Measurements from ENCODE around the gene POLR3K. TPM values are rescaled to one million over a fixed set of nuclear protein-coding genes. Genes with fewer than 3 reads are reported as not detected.

POLR3K gene
- total RNA-seq, 1 experiment from 2014 or later = 22.7 TPM

DNA sequence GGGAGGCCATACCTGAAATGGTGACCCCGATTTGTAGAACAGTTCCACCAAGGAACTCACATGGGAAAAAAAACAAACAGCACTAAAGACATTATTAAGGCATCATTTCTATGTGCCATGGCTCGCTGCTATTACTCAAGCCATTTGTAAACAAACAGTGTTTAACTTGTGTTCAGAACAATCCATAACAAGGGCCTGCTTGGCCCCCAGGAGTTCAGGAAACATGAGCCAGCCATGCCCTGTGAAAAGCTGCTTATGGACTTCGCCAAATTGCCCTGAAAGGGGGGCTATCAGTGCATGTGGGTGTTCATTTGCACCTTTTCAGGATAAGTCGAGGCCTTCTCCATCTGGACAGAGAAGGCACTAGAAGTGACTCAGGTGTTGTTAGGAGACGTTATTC is 8.0 kb downstream of the POLR3K start:
- intact Hi-C loops (cut with micrococcal nuclease) = no loop called here
- Histone ChIP-seq H3K36me3 (ENCODE audit: control insufficient read depth in 1 of 2, insufficient read depth in 2 of 2, low read length in 2 of 2) (peaks cover 0 to 14% of the 10 kb centered on the region in 2 experiments; a peak in 2 of 4 replicates), H3K9me2 (ENCODE audit: insufficient read depth) (no peaks in the 10 kb centered on the region), H3K9ac (ENCODE audit: low read length) (no peak overlapping the region), H3K27ac (ENCODE audit: low read depth, low read length) (no peak overlapping the region), H3K9me3 (ENCODE audit: control insufficient read depth in 1 of 2, insufficient read depth in 1 of 2, low read depth in 1 of 2, low read length in 2 of 2) (no peaks in the 10 kb centered on the region), H3K79me2 (ENCODE audit: insufficient read depth, low read length) (peaks cover 12% of the 10 kb centered on the region; the same call in 1 of the 2 replicates), H3K4me2 (ENCODE audit: low read length) (no peak overlapping the region), H4K20me1 (ENCODE audit: insufficient read depth) (no peaks in the 10 kb centered on the region), H2AFZ (ENCODE audit: low read depth, low read length, poor library complexity, severe bottlenecking) (no peak overlapping the region), H3K27me3 (ENCODE audit: insufficient read depth, low read length) (no peaks in the 10 kb centered on the region), H3K4me1 (ENCODE audit: control insufficient read depth in 1 of 2, insufficient read depth in 2 of 2, low read length in 2 of 2) (no peaks in the 10 kb centered on the region), H3K4me3 (replicated peaks in 1 of 2; ENCODE audit: low read depth in 1 of 2, low read length in 2 of 2) (no peak overlapping the region)
- no TSS peak for BruUV-seq (replicated peaks)
- ATAC-seq = no peak
- ChIA-PET POLR2A (no interaction called here), CTCF (no interaction called here), RAD21 (ENCODE audit: low non-redundant PET in 1 of 2, low total read pairs in 2 of 2, uncharacterized antibody in 2 of 2, unreplicated experiment in 2 of 2) (interaction anchor here in 1 of 2 experiments (1.4 kb wide), 1 partner anchor 8 kb away, joined by 3 read pairs; the partner anchor contains the start of genes POLR3K and SNRNP25)
- TF ChIP-seq, protein P1, sequence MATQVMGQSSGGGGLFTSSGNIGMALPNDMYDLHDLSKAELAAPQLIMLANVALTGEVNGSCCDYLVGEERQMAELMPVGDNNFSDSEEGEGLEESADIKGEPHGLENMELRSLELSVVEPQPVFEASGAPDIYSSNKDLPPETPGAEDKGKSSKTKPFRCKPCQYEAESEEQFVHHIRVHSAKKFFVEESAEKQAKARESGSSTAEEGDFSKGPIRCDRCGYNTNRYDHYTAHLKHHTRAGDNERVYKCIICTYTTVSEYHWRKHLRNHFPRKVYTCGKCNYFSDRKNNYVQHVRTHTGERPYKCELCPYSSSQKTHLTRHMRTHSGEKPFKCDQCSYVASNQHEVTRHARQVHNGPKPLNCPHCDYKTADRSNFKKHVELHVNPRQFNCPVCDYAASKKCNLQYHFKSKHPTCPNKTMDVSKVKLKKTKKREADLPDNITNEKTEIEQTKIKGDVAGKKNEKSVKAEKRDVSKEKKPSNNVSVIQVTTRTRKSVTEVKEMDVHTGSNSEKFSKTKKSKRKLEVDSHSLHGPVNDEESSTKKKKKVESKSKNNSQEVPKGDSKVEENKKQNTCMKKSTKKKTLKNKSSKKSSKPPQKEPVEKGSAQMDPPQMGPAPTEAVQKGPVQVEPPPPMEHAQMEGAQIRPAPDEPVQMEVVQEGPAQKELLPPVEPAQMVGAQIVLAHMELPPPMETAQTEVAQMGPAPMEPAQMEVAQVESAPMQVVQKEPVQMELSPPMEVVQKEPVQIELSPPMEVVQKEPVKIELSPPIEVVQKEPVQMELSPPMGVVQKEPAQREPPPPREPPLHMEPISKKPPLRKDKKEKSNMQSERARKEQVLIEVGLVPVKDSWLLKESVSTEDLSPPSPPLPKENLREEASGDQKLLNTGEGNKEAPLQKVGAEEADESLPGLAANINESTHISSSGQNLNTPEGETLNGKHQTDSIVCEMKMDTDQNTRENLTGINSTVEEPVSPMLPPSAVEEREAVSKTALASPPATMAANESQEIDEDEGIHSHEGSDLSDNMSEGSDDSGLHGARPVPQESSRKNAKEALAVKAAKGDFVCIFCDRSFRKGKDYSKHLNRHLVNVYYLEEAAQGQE (IDR thresholded peaks at IDR 0.05; ENCODE audit: low read depth) = no peak
- TF ChIP-seq EZH2 (IDR thresholded peaks at IDR 0.05) (no peak), ELF1 (IDR thresholded peaks at IDR 0.05; ENCODE audit: borderline replicate concordance, low read depth) (no peak), CEBPB (IDR thresholded peaks at IDR 0.05; ENCODE audit: low read depth) (no peak)
- TF ChIP-seq, protein P2, sequence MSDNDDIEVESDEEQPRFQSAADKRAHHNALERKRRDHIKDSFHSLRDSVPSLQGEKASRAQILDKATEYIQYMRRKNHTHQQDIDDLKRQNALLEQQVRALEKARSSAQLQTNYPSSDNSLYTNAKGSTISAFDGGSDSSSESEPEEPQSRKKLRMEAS (IDR thresholded peaks at IDR 0.05) = no peak
- TF ChIP-seq, protein P3, sequence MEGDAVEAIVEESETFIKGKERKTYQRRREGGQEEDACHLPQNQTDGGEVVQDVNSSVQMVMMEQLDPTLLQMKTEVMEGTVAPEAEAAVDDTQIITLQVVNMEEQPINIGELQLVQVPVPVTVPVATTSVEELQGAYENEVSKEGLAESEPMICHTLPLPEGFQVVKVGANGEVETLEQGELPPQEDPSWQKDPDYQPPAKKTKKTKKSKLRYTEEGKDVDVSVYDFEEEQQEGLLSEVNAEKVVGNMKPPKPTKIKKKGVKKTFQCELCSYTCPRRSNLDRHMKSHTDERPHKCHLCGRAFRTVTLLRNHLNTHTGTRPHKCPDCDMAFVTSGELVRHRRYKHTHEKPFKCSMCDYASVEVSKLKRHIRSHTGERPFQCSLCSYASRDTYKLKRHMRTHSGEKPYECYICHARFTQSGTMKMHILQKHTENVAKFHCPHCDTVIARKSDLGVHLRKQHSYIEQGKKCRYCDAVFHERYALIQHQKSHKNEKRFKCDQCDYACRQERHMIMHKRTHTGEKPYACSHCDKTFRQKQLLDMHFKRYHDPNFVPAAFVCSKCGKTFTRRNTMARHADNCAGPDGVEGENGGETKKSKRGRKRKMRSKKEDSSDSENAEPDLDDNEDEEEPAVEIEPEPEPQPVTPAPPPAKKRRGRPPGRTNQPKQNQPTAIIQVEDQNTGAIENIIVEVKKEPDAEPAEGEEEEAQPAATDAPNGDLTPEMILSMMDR (IDR thresholded peaks at IDR 0.05 in 2 of 3, conservative IDR thresholded peaks at IDR 0.05 in 1 of 3; ENCODE audit: borderline replicate concordance in 1 of 3, insufficient read depth in 1 of 3, low read depth in 2 of 3, low read length in 2 of 3) = no peak
- DNase-seq (ENCODE audit: low read depth, low spot score) = no peak
